Ishikawa (cell line): ENCODE data around the gene MS4A14.

Experiments used
- CEBPB ChIP-seq: IDR thresholded peaks from 2 replicates; pipeline ENCODE4 v1.6.1; 2012
- CREB1 ChIP-seq: IDR thresholded peaks from 2 replicates; pipeline ENCODE4 v1.6.1; 2012; ENCODE audit warnings: low read depth
- EGR1 ChIP-seq: IDR thresholded peaks from 2 replicates; pipeline ENCODE4 v1.6.1; 2012
- EP300 ChIP-seq: IDR thresholded peaks from 2 replicates; pipeline ENCODE4 v1.6.1; 2012; ENCODE audit warnings: borderline replicate concordance
- FOXM1 ChIP-seq: IDR thresholded peaks from 2 replicates; pipeline ENCODE4 v1.6.1; 2012; ENCODE audit warnings: low read depth, borderline replicate concordance
- MAX ChIP-seq: IDR thresholded peaks from 2 replicates; pipeline ENCODE4 v1.6.1; 2012
- NFIC ChIP-seq: IDR thresholded peaks from 2 replicates; pipeline ENCODE4 v1.6.1; 2012
- RAD21 ChIP-seq: IDR thresholded peaks from 2 replicates; pipeline ENCODE4 v1.6.1; 2012; ENCODE audit warnings: low read depth
- TAF1 ChIP-seq: IDR thresholded peaks from 2 replicates; pipeline ENCODE4 v1.6.1; 2012; ENCODE audit warnings: low read depth, mild to moderate bottlenecking
- TCF12 ChIP-seq: IDR thresholded peaks from 2 replicates; pipeline ENCODE4 v1.6.1; 2012; ENCODE audit warnings: low read depth
- TEAD4 ChIP-seq: IDR thresholded peaks from 2 replicates; pipeline ENCODE4 v1.6.1; 2012
- USF1 ChIP-seq: IDR thresholded peaks from 2 replicates; pipeline ENCODE4 v1.6.1; 2012
- YY1 ChIP-seq: IDR thresholded peaks from 2 replicates; pipeline ENCODE4 v1.6.1; 2012; ENCODE audit warnings: low read depth
- ZBTB7A ChIP-seq: IDR thresholded peaks from 2 replicates; pipeline ENCODE4 v1.6.1; 2012; ENCODE audit warnings: low read depth
- TF ChIP-seq, protein P1 (sequence below): IDR thresholded peaks from 2 replicates; pipeline ENCODE4 v1.6.1; 2012; ENCODE audit warnings: low read depth, mild to moderate bottlenecking

Gene MS4A14

DNA sequence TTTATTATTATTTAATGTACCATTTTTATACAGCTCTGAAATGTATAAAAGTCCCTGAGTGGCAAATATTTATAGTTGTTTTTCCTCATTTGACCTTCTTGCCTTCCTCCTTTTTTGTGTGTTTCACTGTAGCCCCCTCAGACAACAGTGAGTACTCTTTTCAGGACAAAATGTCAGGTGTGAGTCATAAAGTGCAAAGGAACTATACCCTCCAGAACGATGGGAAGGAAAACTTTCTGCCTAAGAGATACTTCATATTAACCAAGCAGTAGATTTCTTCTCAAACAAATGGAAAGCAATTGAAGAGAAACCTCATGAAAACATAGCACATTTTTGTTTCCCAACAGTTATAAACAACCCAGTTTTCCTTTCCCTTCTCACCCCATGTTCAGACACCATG lies 34.0 kb upstream of the MS4A14 start:
- TF ChIP-seq, protein P1, sequence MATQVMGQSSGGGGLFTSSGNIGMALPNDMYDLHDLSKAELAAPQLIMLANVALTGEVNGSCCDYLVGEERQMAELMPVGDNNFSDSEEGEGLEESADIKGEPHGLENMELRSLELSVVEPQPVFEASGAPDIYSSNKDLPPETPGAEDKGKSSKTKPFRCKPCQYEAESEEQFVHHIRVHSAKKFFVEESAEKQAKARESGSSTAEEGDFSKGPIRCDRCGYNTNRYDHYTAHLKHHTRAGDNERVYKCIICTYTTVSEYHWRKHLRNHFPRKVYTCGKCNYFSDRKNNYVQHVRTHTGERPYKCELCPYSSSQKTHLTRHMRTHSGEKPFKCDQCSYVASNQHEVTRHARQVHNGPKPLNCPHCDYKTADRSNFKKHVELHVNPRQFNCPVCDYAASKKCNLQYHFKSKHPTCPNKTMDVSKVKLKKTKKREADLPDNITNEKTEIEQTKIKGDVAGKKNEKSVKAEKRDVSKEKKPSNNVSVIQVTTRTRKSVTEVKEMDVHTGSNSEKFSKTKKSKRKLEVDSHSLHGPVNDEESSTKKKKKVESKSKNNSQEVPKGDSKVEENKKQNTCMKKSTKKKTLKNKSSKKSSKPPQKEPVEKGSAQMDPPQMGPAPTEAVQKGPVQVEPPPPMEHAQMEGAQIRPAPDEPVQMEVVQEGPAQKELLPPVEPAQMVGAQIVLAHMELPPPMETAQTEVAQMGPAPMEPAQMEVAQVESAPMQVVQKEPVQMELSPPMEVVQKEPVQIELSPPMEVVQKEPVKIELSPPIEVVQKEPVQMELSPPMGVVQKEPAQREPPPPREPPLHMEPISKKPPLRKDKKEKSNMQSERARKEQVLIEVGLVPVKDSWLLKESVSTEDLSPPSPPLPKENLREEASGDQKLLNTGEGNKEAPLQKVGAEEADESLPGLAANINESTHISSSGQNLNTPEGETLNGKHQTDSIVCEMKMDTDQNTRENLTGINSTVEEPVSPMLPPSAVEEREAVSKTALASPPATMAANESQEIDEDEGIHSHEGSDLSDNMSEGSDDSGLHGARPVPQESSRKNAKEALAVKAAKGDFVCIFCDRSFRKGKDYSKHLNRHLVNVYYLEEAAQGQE, result no peak
- no peak for TF ChIP-seq CEBPB
- TF ChIP-seq EP300, result no peak
- TF ChIP-seq TAF1, result no peak
- TF ChIP-seq NFIC, result no peak
- TF ChIP-seq EGR1, result no peak
- no peak for TF ChIP-seq ZBTB7A
- no peak for TF ChIP-seq MAX
- no peak for TF ChIP-seq YY1
- no peak for TF ChIP-seq CREB1
- TF ChIP-seq USF1, result no peak
- TF ChIP-seq TEAD4, result no peak
- no peak for TF ChIP-seq RAD21
- TF ChIP-seq TCF12, result no peak
- TF ChIP-seq FOXM1, result no peak

GRCh38 chr11:60363542-60364470 lies 32.5 kb upstream of the MS4A14 start:
- TF ChIP-seq USF1, result no peak
- TF ChIP-seq RAD21, result peak; percentile 59
- no peak for TF ChIP-seq CREB1
- TF ChIP-seq EP300, result no peak
- TF ChIP-seq FOXM1, result no peak
- no peak for TF ChIP-seq TCF12

DNA sequence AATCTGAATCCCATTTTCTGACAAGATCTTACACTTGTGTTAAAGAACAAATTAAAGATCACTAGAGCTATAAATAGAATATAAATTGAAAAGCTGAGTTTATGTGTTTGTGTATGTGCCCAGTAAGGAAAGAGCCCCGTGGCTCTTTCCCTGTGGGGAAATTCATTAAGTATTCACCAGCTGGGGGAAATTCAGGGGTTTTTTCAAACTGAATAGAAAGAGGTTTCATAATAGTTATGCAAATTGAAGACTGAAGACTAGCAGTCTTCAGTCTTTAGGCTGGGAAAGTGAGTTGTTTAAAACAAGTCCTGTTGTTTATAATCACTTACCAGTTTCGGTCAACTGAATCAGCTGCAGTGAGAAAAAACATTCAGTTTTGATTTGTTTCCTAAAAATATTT lies 29.2 kb upstream of the MS4A14 start:
- no peak for TF ChIP-seq CEBPB
- no peak for TF ChIP-seq USF1
- no peak for TF ChIP-seq TEAD4
- no peak for TF ChIP-seq RAD21
- no peak for TF ChIP-seq CREB1
- TF ChIP-seq ZBTB7A, result no peak
- no peak for TF ChIP-seq YY1
- TF ChIP-seq TAF1, result no peak
- no peak for TF ChIP-seq TCF12
- no peak for TF ChIP-seq MAX
- no peak for TF ChIP-seq EP300
- no peak for TF ChIP-seq EGR1
- no peak for TF ChIP-seq FOXM1
- TF ChIP-seq, protein P1, result no peak
- TF ChIP-seq NFIC, result no peak

DNA sequence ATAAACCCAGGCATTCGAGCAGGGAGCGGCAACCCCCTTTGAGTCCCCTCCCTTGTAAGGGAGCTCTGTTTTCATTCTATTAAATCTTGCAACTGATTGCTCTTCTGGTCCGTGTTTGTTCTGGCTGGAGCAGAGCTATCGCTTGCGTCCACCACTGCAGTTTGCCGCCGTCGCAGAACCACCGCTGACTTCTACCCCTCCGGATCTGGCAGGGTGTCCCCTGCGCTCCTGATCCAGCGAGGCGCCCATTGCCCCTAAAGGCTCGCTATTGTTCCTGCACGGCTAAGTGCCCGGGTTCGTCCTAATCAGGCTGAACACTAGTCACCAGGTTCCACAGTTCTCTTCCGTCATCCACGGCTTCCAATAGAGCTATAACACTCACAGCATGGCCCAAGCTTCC lies 28.4 kb upstream of the MS4A14 start:
- no peak for TF ChIP-seq USF1
- TF ChIP-seq TAF1, result no peak
- TF ChIP-seq EGR1, result no peak
- TF ChIP-seq TEAD4, result no peak
- TF ChIP-seq, protein P1, result no peak
- TF ChIP-seq CEBPB, result no peak
- TF ChIP-seq CREB1, result no peak
- no peak for TF ChIP-seq NFIC
- TF ChIP-seq TCF12, result no peak
- TF ChIP-seq FOXM1, result no peak
- TF ChIP-seq YY1, result no peak
- no peak for TF ChIP-seq ZBTB7A
- TF ChIP-seq MAX, result no peak
- no peak for TF ChIP-seq EP300
- no peak for TF ChIP-seq RAD21
